ENCODE measurements around the gene OSCP1. TPM values are rescaled to one million over a fixed set of nuclear protein-coding genes. Genes with fewer than 3 reads are reported as not detected.

The OSCP1 gene
- total RNA-seq, 1 experiment from 2014 or later: 5.7 TPM

- peaks cover 14% of the 10 kb centered on the region for H3K36me3 ChIP-seq (ENCODE audit: insufficient read depth, low read length, poor library complexity, severe bottlenecking)
- CTCF ChIA-PET: interaction anchor here (0.6 to 0.9 kb wide), 2 partner anchors 13 to 1357 kb away, joined by 3 to 5 read pairs; partner anchors contain the start of genes C1orf122, MRPS15 and YRDC
Measured at GRCh38 chr1:36450919-36451305, 661 bp upstream of the OSCP1 start.

DNA sequence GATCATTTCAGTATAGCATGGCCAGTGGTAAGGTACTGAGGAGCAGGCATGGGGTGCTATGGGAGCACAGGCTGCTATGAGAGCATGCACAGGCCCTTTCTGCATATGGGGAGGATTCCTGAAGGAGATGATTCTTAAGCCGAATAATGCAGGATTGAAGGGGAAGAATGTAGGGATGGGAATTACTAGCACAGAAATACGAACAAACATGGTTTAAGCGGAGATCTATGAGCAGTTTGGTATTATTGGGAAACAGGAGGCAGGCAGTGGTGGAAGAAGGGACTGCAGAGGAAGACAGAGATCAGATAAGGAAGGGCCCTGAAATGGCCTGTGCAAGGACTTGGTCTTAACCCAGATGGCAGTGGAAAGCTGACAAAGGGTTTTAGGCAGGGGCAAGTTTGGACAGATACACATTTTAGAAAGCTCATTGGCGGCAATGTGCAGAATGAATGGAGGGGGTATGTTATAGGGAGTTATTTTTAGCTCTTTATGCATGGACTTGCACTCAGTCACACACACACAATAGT, 1.7 kb downstream of the OSCP1 start:
- peaks cover 12% of the 10 kb centered on the region for H3K4me1 ChIP-seq (ENCODE audit: insufficient read depth, low read length, poor library complexity, severe bottlenecking)
- peak; percentile 41 for DNase-seq (ENCODE audit: low spot score)
- H3K27me3 ChIP-seq (replicated peaks; ENCODE audit: insufficient read depth, low read depth, low read length, poor library complexity): no peaks in the 10 kb centered on the region
- peak overlapping the region; percentile 61 for H3K27ac ChIP-seq (ENCODE audit: low read depth, low read length, poor library complexity, severe bottlenecking)
- intact Hi-C loops (cut with micrococcal nuclease; ENCODE audit: unreplicated experiment): no loop called here
- no peaks in the 10 kb centered on the region for H3K36me3 ChIP-seq (ENCODE audit: insufficient read depth, low read length, poor library complexity, severe bottlenecking)
- peak overlapping the region; percentile 8 for H3K4me3 ChIP-seq (ENCODE audit: low read depth, low read length, poor library complexity, severe bottlenecking)
- BruUV-seq (replicated peaks): no TSS peak
- TF ChIP-seq, protein P1, sequence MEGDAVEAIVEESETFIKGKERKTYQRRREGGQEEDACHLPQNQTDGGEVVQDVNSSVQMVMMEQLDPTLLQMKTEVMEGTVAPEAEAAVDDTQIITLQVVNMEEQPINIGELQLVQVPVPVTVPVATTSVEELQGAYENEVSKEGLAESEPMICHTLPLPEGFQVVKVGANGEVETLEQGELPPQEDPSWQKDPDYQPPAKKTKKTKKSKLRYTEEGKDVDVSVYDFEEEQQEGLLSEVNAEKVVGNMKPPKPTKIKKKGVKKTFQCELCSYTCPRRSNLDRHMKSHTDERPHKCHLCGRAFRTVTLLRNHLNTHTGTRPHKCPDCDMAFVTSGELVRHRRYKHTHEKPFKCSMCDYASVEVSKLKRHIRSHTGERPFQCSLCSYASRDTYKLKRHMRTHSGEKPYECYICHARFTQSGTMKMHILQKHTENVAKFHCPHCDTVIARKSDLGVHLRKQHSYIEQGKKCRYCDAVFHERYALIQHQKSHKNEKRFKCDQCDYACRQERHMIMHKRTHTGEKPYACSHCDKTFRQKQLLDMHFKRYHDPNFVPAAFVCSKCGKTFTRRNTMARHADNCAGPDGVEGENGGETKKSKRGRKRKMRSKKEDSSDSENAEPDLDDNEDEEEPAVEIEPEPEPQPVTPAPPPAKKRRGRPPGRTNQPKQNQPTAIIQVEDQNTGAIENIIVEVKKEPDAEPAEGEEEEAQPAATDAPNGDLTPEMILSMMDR (conservative IDR thresholded peaks at IDR 0.05; ENCODE audit: low read depth, low read length): no peak
- no peak for TF ChIP-seq EZH2 (IDR thresholded peaks at IDR 0.05; ENCODE audit: borderline replicate concordance, low read depth, low read length, poor library complexity, severe bottlenecking)
- ChIA-PET POLR2A (ENCODE audit: low non-redundant PET) (no interaction called here), CTCF (no interaction called here)
- H3K9me3 ChIP-seq (ENCODE audit: low read depth, low read length, poor library complexity, severe bottlenecking): no peaks in the 10 kb centered on the region

More at GRCh38 chr1:36450919-36451305, 661 bp upstream of the OSCP1 start:
- peaks cover 12% of the 10 kb centered on the region for H3K4me1 ChIP-seq (ENCODE audit: insufficient read depth, low read length, poor library complexity, severe bottlenecking)
- POLR2A ChIA-PET (ENCODE audit: low non-redundant PET): interaction anchor here (0.7 to 1.0 kb wide), 3 partner anchors 13 to 84 kb away, joined by 3 to 10 read pairs (median 4); partner anchors contain the start of gene MRPS15
- TF ChIP-seq EZH2 (IDR thresholded peaks at IDR 0.05; ENCODE audit: borderline replicate concordance, low read depth, low read length, poor library complexity, severe bottlenecking): no peak
- TF ChIP-seq, protein P1 (conservative IDR thresholded peaks at IDR 0.05; ENCODE audit: low read depth, low read length): no peak
- H3K27me3 ChIP-seq (replicated peaks; ENCODE audit: insufficient read depth, low read depth, low read length, poor library complexity): no peaks in the 10 kb centered on the region
- peak overlapping the region; percentile 73 for H3K4me3 ChIP-seq (ENCODE audit: low read depth, low read length, poor library complexity, severe bottlenecking)
- peak overlapping the region; percentile 93 for H3K27ac ChIP-seq (ENCODE audit: low read depth, low read length, poor library complexity, severe bottlenecking)
- TSS peak; percentile 88 for BruUV-seq (replicated peaks)
- H3K9me3 ChIP-seq (ENCODE audit: low read depth, low read length, poor library complexity, severe bottlenecking): no peaks in the 10 kb centered on the region
- intact Hi-C loops (cut with micrococcal nuclease; ENCODE audit: unreplicated experiment): no loop called here
- no peak for DNase-seq (ENCODE audit: low spot score)

DNA sequence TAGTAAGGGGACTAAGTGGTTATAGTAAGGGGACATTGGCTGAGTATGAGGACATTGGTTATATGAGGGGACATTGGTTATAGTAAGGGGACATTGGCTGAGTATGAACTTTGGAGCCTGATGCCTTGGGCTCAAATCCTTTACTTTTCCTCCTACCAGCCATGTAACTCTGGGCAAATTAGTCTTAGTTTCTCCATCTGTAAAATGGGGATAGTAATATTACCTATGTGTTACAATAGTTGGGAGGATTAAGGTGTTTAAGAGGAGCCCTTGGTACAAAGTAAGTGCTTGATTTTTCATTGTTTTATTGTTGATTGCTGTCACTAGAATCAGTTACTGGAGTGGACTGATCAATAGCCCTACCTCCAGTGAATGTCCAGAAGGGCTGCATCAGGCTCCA, 2.8 kb downstream of the OSCP1 start:
- intact Hi-C loops (cut with micrococcal nuclease; ENCODE audit: unreplicated experiment): no loop called here
- H3K27ac ChIP-seq (ENCODE audit: low read depth, low read length, poor library complexity, severe bottlenecking): no peak overlapping the region
- CTCF ChIA-PET: no interaction called here
- H3K27me3 ChIP-seq (replicated peaks; ENCODE audit: insufficient read depth, low read depth, low read length, poor library complexity): no peaks in the 10 kb centered on the region
- no peaks in the 10 kb centered on the region for H3K9me3 ChIP-seq (ENCODE audit: low read depth, low read length, poor library complexity, severe bottlenecking)
- POLR2A ChIA-PET (ENCODE audit: low non-redundant PET): no interaction called here
- no TSS peak for BruUV-seq (replicated peaks)
- H3K4me1 ChIP-seq (ENCODE audit: insufficient read depth, low read length, poor library complexity, severe bottlenecking): peaks cover 12% of the 10 kb centered on the region
- DNase-seq (ENCODE audit: low spot score): no peak
- H3K36me3 ChIP-seq (ENCODE audit: insufficient read depth, low read length, poor library complexity, severe bottlenecking): no peaks in the 10 kb centered on the region
- TF ChIP-seq, protein P1 (conservative IDR thresholded peaks at IDR 0.05; ENCODE audit: low read depth, low read length): no peak
- no peak for TF ChIP-seq EZH2 (IDR thresholded peaks at IDR 0.05; ENCODE audit: borderline replicate concordance, low read depth, low read length, poor library complexity, severe bottlenecking)
- no peak overlapping the region for H3K4me3 ChIP-seq (ENCODE audit: low read depth, low read length, poor library complexity, severe bottlenecking)
